NB4 (cell line): ENCODE data around the gene LRMDA.
A peak's percentile ranks its signal among the peaks of the same experiment; 100 is the strongest.

Source experiments
- DNase-seq: peaks from one replicate; pipeline ENCODE4 v3.0.0; 2010; ENCODE audit warnings: low read depth
- H3K4me3 ChIP-seq: one replicate; pipeline ENCODE4 v1.5.1; 2011; ENCODE audit warnings: mild to moderate bottlenecking, low read depth, low read length, moderate library complexity
- MYC ChIP-seq: IDR thresholded peaks from 2 replicates; pipeline ENCODE4 v1.6.1; 2011; ENCODE audit warnings: low read depth, low read length
- POLR2A ChIP-seq: IDR thresholded peaks from 2 replicates; pipeline ENCODE4 v1.6.1; 2011; ENCODE audit warnings: mild to moderate bottlenecking; ENCODE audit not compliant: insufficient read length; ENCODE audit errors: extremely low read depth
- TF ChIP-seq, protein P1 (sequence below): IDR thresholded peaks from 2 replicates; pipeline ENCODE4 v1.6.1; 2011; ENCODE audit warnings: low read depth, low read length
- TF ChIP-seq, protein P2 (sequence below): IDR thresholded peaks from one replicate; pipeline ENCODE4 v1.5.1; 2012; ENCODE audit warnings: low read depth, low read length

Gene LRMDA

DNA sequence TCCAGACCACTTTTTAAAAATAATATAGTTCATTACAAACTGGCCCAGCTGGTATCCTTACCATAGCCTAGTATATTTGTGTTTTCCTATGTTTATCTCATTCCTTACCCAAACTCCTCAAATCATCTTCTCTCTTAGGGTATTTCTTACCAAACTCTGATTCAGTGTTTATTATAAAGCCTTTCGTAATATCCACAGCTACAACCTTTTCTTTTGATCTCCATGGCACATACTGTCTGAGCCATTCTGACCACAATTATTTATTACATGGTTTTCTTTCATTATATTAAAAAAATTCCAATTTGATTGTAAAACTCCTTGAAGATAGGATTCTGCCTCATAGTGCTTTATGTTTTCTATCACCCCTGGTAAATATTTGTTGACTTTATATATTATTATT is 94.2 kb downstream of the LRMDA start:
- no peak for DNase-seq
- TF ChIP-seq POLR2A, result no peak
- TF ChIP-seq, protein P1, sequence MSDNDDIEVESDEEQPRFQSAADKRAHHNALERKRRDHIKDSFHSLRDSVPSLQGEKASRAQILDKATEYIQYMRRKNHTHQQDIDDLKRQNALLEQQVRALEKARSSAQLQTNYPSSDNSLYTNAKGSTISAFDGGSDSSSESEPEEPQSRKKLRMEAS, result no peak
- TF ChIP-seq MYC, result no peak
- TF ChIP-seq, protein P2, sequence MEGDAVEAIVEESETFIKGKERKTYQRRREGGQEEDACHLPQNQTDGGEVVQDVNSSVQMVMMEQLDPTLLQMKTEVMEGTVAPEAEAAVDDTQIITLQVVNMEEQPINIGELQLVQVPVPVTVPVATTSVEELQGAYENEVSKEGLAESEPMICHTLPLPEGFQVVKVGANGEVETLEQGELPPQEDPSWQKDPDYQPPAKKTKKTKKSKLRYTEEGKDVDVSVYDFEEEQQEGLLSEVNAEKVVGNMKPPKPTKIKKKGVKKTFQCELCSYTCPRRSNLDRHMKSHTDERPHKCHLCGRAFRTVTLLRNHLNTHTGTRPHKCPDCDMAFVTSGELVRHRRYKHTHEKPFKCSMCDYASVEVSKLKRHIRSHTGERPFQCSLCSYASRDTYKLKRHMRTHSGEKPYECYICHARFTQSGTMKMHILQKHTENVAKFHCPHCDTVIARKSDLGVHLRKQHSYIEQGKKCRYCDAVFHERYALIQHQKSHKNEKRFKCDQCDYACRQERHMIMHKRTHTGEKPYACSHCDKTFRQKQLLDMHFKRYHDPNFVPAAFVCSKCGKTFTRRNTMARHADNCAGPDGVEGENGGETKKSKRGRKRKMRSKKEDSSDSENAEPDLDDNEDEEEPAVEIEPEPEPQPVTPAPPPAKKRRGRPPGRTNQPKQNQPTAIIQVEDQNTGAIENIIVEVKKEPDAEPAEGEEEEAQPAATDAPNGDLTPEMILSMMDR, result no peak
- H3K4me3 ChIP-seq, result no peak overlapping the region

DNA sequence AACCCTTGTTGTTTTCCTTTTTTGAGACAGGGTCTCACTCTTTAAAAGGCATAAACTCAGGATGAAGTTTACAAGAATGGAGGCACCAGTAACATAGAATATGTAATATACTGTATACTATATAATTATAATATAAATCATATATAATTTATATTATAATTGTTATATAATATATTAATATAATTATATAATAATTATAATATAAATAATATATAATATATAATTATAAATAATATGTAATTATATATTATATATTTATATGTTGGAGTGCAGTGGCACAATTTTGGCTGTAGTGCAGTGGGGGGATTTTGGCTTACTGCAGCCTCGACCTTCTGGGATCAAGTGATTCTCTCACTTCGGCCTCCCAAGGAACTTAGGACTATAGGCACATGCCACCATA is 96.1 kb downstream of the LRMDA start:
- DNase-seq, result no peak
- no peak for TF ChIP-seq MYC
- H3K4me3 ChIP-seq, result no peak overlapping the region

DNA sequence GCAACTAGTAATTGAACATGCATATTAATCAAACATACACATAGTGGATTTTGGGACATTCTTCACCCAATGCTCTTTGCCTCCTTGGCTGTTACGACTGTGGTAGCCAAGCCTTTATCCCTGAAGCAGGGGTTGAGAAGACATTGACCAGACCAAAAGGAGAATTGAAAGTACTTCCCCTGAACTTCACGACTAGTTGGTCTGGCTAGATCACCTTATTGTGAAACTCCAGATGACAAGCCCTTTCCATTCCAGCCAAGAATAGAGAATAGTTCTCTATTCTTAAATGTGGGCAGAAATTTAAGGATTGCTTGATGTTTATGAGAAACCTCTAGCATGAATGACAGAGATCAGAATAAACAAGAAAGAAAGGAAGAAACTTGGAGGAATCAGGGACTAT is 97.0 kb downstream of the LRMDA start:
- H3K4me3 ChIP-seq, result no peak overlapping the region
- peak; percentile 83 for DNase-seq
- TF ChIP-seq, protein P2, result no peak
- no peak for TF ChIP-seq POLR2A
- TF ChIP-seq, protein P1, result no peak
- no peak for TF ChIP-seq MYC

DNA sequence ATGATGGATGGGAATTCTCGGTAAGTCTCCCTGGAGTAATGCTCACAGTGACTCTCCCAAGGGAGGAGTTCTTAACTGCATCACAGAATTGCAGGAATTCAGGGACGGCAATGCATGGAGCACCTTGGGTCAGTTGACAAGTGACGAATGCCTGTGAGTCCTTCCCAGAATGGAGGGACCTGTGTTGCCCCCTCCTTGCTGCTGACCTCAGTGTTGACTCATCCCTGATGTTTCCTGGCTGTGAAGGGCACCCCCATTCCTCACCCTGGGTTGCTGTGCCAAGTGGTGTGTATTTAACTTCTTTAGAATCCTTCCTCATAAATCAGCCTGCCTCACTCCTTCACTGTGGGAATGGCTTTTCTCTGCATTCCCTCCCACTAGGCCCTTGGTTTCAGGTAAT is 98.9 kb downstream of the LRMDA start:
- TF ChIP-seq, protein P2, result no peak
- TF ChIP-seq MYC (no peak), POLR2A (no peak)
- TF ChIP-seq, protein P1, result no peak
- H3K4me3 ChIP-seq, result no peak overlapping the region
- DNase-seq, result peak; percentile 51

DNA sequence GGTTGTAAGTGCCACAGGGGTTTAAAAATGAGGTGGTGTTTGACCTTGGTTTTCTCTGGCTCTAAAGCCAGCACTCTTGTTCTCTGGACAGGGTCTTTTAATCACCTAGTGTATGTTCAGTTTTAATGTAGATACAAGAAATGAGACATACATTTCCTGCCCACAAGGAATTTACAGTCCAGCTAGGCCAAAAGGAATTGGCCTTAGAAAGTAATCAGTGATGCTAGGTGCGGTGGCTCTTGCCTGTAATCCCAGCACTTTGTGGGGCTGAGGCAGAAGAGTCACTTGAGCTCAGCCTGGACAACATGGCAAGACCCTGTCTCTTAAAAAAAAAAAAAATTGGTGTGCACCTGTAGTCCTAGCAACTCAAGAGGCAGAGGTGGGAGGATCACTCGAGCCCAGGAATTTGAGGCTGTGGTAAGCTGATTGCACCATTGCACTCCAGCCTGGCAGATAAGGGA is 100.2 kb downstream of the LRMDA start:
- H3K4me3 ChIP-seq, result no peak overlapping the region
- DNase-seq, result peak; percentile 64
- TF ChIP-seq MYC, result no peak
- no peak for TF ChIP-seq POLR2A
- TF ChIP-seq, protein P2, result no peak
- TF ChIP-seq, protein P1, result no peak

DNA sequence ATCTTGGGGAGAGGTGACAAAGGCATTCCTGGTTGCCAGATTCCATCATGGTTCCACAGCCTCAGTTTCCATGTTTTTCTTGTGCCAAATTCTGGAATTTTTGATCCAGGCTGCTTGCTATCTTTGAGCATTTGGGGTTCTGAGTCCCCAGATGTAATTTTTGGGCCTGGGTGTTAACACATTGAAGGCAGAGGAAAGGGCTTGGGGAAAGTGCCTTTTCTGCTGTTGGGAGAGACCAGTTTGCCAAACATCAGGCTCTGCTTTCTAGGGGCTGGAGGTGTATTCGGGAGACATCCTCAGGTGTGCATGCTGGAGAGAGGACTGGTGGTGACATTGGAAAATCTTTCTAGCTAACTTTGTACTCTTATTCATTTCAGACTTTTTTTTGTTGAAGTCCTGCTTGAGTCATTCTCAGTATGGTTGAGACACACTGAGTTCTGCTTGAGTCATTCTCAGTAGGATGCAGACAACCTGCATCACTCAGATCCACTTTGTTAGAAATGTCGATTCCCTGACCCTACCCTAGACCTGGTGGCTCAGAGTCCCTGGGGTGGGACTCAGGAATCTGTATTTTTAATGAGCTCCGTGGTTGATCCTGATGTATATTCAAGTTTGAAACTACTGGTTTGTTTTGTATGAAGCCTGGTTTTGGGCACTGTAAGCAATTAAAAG is 101.0 kb downstream of the LRMDA start:
- TF ChIP-seq MYC, result no peak
- TF ChIP-seq, protein P2, result no peak
- TF ChIP-seq POLR2A, result no peak
- TF ChIP-seq, protein P1, result no peak
- no peak overlapping the region for H3K4me3 ChIP-seq
- peak; percentile 67 for DNase-seq
